Erythroblast (primary cell): ENCODE measurements around the gene RASAL1.

Experiments used
- GATA1 ChIP-seq: IDR thresholded peaks from 2 replicates; pipeline ENCODE4 v1.6.1; 2011; ENCODE audit warnings: low read depth, mild to moderate bottlenecking, control low read depth, low read length, moderate library complexity
- POLR2A ChIP-seq: IDR thresholded peaks from 2 replicates; pipeline ENCODE4 v1.6.1; 2011; ENCODE audit warnings: mild to moderate bottlenecking, low read length

DNA sequence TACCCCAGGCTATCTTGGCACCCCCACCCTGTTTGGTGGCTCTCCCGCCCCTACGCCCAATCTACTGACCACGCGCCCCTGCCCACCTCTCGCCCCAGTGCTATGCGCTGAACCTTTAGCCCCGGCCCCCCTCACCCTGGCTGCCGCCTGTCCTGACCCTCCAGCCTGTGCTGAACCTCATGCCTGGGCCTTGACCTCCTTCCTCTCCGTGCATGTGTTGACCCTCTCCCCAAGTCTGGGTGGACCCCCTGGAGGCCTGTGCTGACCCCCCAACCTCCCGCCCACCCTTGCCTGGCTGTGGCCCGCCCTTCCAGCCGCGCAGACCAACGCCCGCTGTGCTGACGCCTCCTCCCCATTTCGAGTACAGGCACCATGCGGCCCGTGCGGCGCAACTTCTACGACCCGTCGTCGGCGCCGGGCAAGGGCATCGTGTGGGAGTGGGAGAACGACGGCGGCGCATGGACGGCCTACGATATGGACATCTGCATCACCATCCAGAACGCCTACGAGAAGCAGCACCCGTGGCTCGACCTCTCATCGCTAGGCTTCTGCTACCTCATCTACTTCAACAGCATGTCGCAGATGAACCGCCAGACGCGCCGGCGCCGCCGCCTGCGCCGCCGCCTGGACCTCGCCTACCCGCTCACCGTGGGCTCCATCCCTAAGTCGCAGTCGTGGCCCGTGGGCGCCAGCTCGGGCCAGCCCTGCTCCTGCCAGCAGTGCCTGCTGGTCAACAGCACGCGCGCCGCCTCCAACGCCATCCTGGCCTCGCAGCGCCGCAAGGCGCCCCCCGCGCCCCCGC lies 58.3 kb downstream of the RASAL1 start:
- TF ChIP-seq POLR2A (no peak), GATA1 (no peak)
